ENCODE measurements around the gene ATXN2. TPM values are rescaled to one million over a fixed set of nuclear protein-coding genes. Genes with fewer than 3 reads are reported as not detected.

Gene ATXN2
- total RNA-seq, 1 donor from 2014 or later = 34.2 TPM

- Histone ChIP-seq H3K4me3 (no peak overlapping the region), H3K79me2 (ENCODE audit: low read depth) (peaks cover 96% of the 10 kb centered on the region), H3K4me1 (no peaks in the 10 kb centered on the region), H3K4me2 (no peak overlapping the region), H4K20me1 (ENCODE audit: low read depth) (peaks cover 44% of the 10 kb centered on the region), H3F3A (ENCODE audit: low read depth) (no peaks in the 10 kb centered on the region), H3K27me3 (no peaks in the 10 kb centered on the region), H3K9me3 (ENCODE audit: low read depth) (no peaks in the 10 kb centered on the region), H3K9ac (no peak overlapping the region), H3K27ac (no peak overlapping the region), H2AFZ (replicated peaks) (no peak overlapping the region), H3K36me3 (no peaks in the 10 kb centered on the region)
- Mint-ChIP-seq H3K4me3 (no peak overlapping the region), H3K4me1 (peaks cover 8% of the 10 kb centered on the region), H3K27me3 (ENCODE audit: insufficient read depth, low read depth) (no peaks in the 10 kb centered on the region), H3K27ac (no peak overlapping the region), H3K9me3 (peaks cover 4% of the 10 kb centered on the region), H3K36me3 (peaks cover 16% of the 10 kb centered on the region)
- no peak for TF ChIP-seq EZH2phosphoT487 (IDR thresholded peaks at IDR 0.05)
- TF ChIP-seq EZH2 (IDR thresholded peaks at IDR 0.05) = no peak
- no peak for TF ChIP-seq CTCF (IDR thresholded peaks at IDR 0.05)
- DNase-seq (ENCODE audit: low spot score) = no peak
These were observed 20.2 kb downstream of the ATXN2 start for GRCh38 chr12:111578971-111579340.

- H3K79me2 ChIP-seq (ENCODE audit: low read depth) = peaks cover 96% of the 10 kb centered on the region
- Mint-ChIP-seq H3K27me3 (ENCODE audit: insufficient read depth, low read depth) (no peaks in the 10 kb centered on the region), H3K9me3 (peaks cover 4% of the 10 kb centered on the region), H3K4me3 (no peak overlapping the region), H3K36me3 (peaks cover 16% of the 10 kb centered on the region), H3K27ac (no peak overlapping the region), H3K4me1 (peaks cover 10% of the 10 kb centered on the region)
- H3F3A ChIP-seq (ENCODE audit: low read depth) = no peaks in the 10 kb centered on the region
- no peak overlapping the region for H2AFZ ChIP-seq (replicated peaks)
- no peak for DNase-seq (ENCODE audit: low spot score)
- H3K9me3 ChIP-seq (ENCODE audit: low read depth) = no peaks in the 10 kb centered on the region
- peaks cover 46% of the 10 kb centered on the region for H4K20me1 ChIP-seq (ENCODE audit: low read depth)
- no peaks in the 10 kb centered on the region for H3K27me3 ChIP-seq
- TF ChIP-seq EZH2 (IDR thresholded peaks at IDR 0.05) = no peak
- no peak for TF ChIP-seq CTCF (IDR thresholded peaks at IDR 0.05)
- TF ChIP-seq EZH2phosphoT487 (IDR thresholded peaks at IDR 0.05) = no peak
- H3K4me1 ChIP-seq = no peaks in the 10 kb centered on the region
- no peaks in the 10 kb centered on the region for H3K36me3 ChIP-seq
- H3K4me3 ChIP-seq = no peak overlapping the region
- H3K4me2 ChIP-seq = no peak overlapping the region
- H3K9ac ChIP-seq = no peak overlapping the region
- no peak overlapping the region for H3K27ac ChIP-seq
These were observed 20.7 kb downstream of the ATXN2 start for GRCh38 chr12:111578276-111578970.

GRCh38 chr12:111574797-111575443, 24.2 kb downstream of the ATXN2 start:
- H3K36me3 Mint-ChIP-seq = peaks cover 5% of the 10 kb centered on the region
- Histone ChIP-seq H3K4me2 (no peak overlapping the region), H3K9ac (no peak overlapping the region), H3K36me3 (no peaks in the 10 kb centered on the region), H3F3A (ENCODE audit: low read depth) (no peaks in the 10 kb centered on the region), H3K9me3 (ENCODE audit: low read depth) (no peaks in the 10 kb centered on the region), H4K20me1 (ENCODE audit: low read depth) (peaks cover 44% of the 10 kb centered on the region), H3K4me1 (no peaks in the 10 kb centered on the region), H2AFZ (replicated peaks) (no peak overlapping the region), H3K79me2 (ENCODE audit: low read depth) (peaks cover 96% of the 10 kb centered on the region), H3K27me3 (no peaks in the 10 kb centered on the region), H3K4me3 (no peak overlapping the region), H3K27ac (no peak overlapping the region)
- peaks cover 12% of the 10 kb centered on the region for H3K4me1 Mint-ChIP-seq
- H3K27ac Mint-ChIP-seq = no peak overlapping the region
- TF ChIP-seq CTCF (IDR thresholded peaks at IDR 0.05) = no peak
- H3K4me3 Mint-ChIP-seq = no peak overlapping the region
- no peak for DNase-seq (ENCODE audit: low spot score)
- no peaks in the 10 kb centered on the region for H3K9me3 Mint-ChIP-seq
- H3K27me3 Mint-ChIP-seq (ENCODE audit: insufficient read depth, low read depth) = no peaks in the 10 kb centered on the region

Measured in neural progenitor cell (in vitro differentiated cells).